Ramos (cell line): Measurements from ENCODE around the gene PDGFRA.

Experiments used
- in situ Hi-C: fragments of 300-500 bp; cut with MboI; formaldehyde crosslinking; loops from one replicate; pipeline ENCODE4 v1.14.3; 2022; ENCODE audit warnings: low sequenced_read_pairs; ENCODE audit not compliant: unreplicated experiment

The PDGFRA gene

DNA sequence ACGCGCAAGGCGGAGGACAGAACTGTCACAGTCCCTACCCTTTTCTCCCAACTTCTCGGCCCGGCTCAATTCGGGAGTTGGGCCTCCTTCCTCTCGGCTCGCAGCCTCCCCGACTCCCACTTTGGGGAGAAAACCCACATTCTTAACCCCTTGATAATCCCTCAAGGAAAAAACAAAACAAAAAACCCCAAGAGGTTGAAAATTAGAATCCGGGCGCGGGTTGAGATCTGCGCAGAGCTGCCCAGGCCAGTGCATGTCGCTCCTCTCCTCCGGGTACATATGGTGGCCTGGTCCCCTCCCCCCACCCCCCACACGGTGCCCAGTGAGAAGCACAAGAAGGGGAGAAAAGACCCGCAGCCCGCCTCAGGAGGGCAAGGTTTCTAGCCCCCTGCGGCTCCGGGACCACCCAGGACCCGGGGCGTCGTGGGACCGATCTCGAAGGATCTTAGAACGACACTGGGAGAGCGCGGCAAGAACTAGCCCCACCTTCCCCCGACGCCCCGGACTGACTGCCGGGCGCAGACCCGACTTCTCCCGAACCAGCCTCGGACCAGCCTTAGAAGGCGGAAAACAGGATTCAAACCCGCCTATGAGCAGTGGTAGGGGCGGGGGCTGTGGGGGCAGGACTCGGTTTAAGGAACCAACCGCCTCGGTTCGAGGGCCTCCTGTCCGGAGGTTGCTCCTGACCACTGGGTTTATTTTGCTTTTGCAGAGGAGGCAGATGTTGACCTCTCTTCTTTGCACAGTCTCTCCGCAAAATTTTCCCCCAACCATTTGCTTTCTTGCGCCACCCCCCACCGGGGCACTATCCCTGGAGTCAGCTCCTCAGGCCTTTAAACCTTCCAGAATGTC lies 2.5 kb upstream of the PDGFRA start:
- in situ Hi-C loops: loop anchor here (10.0 to 25.0 kb wide), 2 partner anchors 302 to 1839 kb away; no protein-coding TSS in a partner anchor

GRCh38 chr4:54227256-54228055 lies 1.6 kb upstream of the PDGFRA start:
- in situ Hi-C loops: loop anchor here (10.0 to 25.0 kb wide), 2 partner anchors 303 to 1840 kb away; no protein-coding TSS in a partner anchor

DNA sequence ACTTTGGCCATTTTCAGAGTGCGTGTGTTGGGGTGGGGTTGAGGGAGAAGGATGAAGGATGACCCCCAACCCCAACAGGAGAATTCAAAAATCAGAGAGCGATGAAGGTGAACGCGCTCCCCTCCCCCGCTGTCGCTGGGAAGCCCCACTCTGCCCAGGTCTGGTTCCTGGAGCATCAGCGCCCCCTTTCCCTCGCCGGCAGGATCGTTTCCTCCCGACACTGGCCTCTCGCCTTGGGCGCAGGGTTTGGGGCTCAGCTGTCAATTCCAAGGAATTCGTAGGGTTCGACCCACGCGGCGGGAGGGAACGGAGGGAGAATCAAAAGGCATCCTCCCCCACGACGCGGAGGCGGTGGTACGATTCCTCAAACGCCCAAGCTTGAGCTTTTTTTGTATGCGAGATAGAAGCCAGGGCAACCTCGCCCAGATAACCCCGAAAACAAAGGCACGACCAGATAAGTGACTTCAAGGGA lies 1.0 kb upstream of the PDGFRA start:
- in situ Hi-C loops: loop anchor here (10.0 to 25.0 kb wide), 2 partner anchors 303 to 1841 kb away; no protein-coding TSS in a partner anchor

DNA sequence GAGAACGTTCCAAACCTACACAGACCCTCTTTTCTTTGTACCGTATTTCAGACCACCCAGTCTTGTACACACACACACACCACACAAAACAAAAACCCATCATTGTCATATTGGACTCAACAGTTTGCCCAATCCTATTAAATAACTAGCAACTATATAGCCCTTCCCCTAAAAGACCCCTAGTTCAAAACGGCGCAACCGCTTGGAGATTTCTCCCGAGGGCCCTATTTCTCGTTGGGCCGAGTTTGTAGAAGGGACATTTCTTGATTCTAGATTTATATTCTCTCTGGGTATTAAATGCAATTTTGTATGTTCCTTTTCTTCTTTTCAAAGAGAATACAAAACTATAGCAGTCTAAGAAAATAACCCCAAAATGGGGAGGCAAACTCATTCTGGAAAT lies 547 bp upstream of the PDGFRA start:
- in situ Hi-C loops: loop anchor here (10.0 to 25.0 kb wide), 2 partner anchors 304 to 1841 kb away; no protein-coding TSS in a partner anchor

DNA sequence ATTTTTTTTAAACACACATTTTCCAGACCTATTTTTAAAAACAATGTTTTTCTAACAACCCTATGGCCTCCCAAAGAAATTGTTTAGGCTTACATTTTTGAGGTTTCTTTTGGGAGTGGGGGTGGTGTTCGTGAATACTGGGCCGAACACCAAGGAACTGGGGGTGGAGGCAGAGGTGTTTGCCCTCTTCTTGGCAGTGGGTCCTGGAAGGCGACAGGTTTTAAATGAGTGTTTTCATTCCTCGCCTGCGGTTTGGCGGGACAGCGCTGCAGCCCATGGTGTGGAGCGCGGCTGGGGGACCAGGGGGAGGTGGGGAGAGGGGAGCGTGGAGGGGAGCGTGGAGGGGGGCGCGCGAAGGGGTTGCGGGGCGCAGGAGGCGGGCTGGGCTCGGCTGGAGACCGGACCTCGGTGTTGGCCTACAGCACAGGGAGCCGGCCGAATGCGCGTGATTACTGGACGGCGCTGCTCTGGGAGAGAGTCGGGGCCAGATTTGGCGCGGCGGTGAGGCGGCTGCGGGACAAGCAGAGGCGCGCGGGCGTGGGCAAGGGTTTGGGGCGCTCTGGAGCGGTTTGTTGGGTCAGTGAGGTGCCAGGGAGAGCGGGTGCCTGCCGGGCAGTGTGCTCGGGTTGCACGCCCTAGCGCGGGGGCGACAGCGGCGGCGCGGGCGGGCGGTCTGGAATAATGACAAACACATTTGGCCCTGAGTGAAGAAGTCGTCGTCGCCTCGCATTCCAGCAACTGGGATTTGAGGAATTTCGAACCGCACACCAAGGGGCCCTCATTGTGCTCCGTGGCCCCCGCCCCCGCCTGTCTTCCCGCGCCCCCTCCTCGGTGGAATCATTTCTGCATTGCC lies 764 bp downstream of the PDGFRA start:
- in situ Hi-C loops: loop anchor here (10.0 to 25.0 kb wide), 2 partner anchors 305 to 1843 kb away; no protein-coding TSS in a partner anchor

DNA sequence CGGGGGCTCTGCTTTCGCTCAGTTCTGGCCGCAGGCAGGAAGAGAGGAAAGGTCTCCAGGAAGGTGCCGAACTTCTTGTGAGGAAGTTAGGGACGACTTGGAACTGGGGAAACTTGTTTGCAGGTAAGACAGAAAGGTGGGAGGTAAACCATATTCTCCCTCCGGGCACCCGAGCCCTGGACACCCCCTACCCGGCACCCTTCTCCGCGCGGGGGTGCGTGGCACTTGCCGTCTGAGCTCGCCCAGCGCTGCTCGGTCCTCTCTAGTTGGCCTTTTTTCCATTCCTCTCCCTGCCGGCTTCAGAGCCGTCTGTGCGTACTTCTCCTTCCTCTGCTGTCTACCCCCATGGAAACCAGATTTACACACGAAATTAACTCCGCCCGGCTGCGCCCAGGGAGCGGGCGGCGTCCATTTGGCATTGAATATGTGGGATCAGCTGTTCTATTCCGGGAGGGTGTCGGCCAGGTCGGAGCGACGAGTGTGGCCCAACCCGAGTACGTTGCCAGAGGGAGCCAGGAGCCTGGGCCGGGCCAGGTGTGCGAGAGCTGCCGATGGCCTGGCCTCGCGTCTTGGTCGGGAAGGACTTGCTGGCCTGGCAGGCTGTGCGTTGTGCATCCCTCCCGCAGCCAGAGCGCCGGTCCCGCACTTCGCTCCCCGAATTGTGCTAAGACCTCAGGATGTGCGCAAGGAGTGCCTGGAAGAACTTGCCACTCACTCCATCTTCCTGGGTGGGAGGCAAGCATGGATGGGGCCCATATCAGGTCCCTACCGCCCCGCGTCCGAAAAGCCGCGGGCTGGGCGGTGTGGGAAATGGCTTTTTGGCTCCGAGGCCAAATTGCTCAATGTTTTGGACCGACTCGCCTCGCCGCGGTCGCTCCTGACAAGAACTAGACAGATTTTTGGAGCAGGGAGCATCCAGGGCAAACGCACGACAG lies 1.7 kb downstream of the PDGFRA start:
- in situ Hi-C loops: loop anchor here (25.0 kb wide), 1 partner anchor 1843 kb away; no protein-coding TSS in a partner anchor

DNA sequence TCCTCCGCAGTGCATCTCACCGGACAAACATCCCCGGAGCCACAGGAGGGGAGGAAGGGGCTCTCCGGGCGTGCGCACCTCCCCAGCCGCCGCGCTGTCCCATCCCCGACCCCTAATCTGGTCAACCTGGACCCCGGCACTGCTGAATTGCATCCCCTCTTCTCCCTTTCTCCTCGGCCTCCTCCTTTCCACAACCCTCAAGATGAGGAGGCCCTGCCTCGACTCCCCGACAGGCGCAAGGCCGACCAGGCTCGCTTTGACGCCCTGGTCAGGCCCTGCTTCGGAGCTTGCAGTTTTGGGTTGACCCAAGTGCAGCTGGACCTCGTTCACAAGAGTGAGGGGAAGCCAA lies 2.3 kb downstream of the PDGFRA start:
- in situ Hi-C loops: loop anchor here (25.0 kb wide), 1 partner anchor 1844 kb away; no protein-coding TSS in a partner anchor

GRCh38 chr4:54231768-54232688 lies 2.9 kb downstream of the PDGFRA start:
- in situ Hi-C loops: loop anchor here (25.0 kb wide), 1 partner anchor 1845 kb away; no protein-coding TSS in a partner anchor

- in situ Hi-C loops: loop anchor here (25.0 kb wide), 1 partner anchor 1846 kb away; no protein-coding TSS in a partner anchor
Measured at GRCh38 chr4:54233277-54233696, 4.2 kb downstream of the PDGFRA start.

- in situ Hi-C loops: loop anchor here (25.0 kb wide), 1 partner anchor 1847 kb away; no protein-coding TSS in a partner anchor
Measured at GRCh38 chr4:54233697-54234496, 4.8 kb downstream of the PDGFRA start.

DNA sequence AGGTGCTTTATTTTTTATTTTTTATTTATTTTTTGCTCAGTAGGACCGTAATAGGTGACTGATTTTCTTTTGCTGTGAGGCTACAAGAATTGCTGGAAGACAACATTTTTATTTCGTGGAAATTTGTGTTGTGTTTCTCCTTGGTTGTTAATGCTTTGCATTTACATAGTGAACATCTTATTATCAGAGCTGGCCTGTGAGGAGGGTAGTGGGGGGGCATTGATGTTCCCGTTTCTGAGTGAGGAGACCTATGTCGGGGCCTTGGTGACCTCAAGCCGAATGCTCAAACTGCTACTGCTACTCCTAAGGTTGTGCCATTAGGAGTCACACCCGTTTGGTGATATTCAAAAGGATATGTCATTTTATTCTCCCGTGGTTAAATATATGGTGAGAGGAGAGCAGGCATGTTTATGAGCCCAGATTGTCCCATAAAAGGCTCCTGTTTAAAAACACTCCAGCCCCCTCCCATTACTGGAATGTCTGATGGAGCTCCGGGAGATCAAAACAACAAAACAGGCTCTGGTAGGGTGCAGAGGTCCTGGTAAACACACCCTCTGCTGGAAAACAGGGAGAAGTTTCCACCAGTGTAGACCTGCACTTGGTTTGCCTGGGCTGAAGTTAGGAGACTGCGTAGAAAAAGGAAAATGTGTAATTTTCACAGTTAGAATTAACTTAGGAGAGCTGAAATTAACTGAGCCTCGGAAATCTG lies 5.6 kb downstream of the PDGFRA start:
- in situ Hi-C loops: loop anchor here (25.0 kb wide), 1 partner anchor 1847 kb away; no protein-coding TSS in a partner anchor

DNA sequence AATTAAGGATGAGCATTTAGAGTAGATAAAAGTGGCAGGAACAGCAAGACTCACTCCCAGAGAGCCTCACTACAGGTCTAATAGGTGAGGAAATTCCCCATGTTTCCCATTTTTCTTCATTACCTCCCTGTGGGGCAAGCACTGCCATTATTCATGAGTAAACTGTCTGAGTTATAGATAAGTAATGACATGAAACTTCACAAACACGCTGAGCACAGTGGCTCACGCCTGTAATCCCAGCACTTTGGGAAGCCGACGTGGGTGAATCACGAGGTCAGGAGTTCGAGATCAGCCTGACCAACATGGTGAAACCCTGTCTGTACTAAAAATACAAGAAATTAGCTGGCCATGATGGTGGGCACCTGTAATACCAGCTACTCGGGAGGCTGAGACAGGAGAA lies 7.2 kb downstream of the PDGFRA start:
- in situ Hi-C loops: loop anchor here (25.0 kb wide), 1 partner anchor 1849 kb away; no protein-coding TSS in a partner anchor

DNA sequence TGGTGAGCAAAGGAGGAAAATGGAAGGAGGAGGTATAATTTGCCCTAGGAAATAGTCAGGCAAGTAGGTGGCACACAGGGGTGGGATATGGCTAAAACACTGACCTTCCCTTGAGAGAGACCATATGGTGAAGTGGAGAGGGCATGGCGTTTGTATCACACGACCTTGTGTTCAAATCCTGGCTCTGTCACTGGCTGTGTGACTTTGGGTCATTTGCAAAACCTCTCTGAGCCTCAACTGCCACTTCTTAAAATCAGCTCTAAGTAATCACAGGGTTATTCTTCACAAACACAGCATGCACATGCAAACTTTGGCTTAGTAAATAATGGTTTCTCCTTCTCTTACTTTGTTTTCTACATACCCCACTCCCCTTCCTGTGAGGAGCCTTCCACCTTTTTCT lies 8.7 kb downstream of the PDGFRA start:
- in situ Hi-C loops: loop anchor here (25.0 kb wide), 1 partner anchor 1850 kb away; no protein-coding TSS in a partner anchor

- in situ Hi-C loops: loop anchor here (25.0 kb wide), 1 partner anchor 1851 kb away; no protein-coding TSS in a partner anchor
Measured at GRCh38 chr4:54238389-54238788, 9.3 kb downstream of the PDGFRA start.

DNA sequence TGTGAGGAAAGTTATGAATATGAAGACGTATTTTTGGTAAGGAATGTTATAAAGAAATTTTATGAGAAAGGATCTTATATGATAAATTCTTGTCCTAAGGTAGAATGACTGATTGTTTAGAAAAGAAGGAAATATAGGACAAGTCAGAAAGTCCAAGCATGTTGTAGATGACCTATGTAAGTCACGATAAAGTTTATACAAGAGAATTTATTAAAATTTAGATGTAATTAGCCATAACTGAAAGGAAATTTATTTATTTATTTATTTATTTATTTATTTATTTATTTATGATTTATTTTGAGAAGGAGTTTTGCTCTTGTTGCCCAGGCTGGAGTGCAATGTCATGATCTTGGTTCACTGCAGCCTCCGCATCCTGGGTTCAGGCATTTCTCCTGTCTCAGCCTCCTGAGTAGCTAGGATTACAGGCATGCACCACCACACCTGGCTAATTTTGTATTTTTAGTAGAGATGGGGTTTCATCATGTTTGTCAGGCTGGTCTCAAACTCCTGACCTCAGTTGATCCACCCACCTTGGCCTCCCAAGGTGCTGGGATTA lies 12.3 kb downstream of the PDGFRA start:
- in situ Hi-C loops: loop anchor here (25.0 kb wide), 1 partner anchor 1854 kb away; no protein-coding TSS in a partner anchor
